ENCODE data around the gene KASH5. TPM values are rescaled to one million over a fixed set of nuclear protein-coding genes. Genes with fewer than 3 reads are reported as not detected.

Gene KASH5
- total and polyA plus RNA-seq, 2 donors (not counting 1 experiment from before 2014, with no cell fraction given), result 0.67 to 0.74 TPM

- H3K9me3 Mint-ChIP-seq (ENCODE audit: insufficient read depth), result no peaks in the 10 kb centered on the region
- peaks cover 43% of the 10 kb centered on the region for H3K4me1 Mint-ChIP-seq
- H3K4me3 Mint-ChIP-seq, result peak overlapping the region; percentile 61
- intact Hi-C loops (cut with micrococcal nuclease), result loop anchor here (2.0 to 5.0 kb wide), 3 partner anchors 37 to 163 kb away; partner anchors contain the start of genes CD37 and GFY
- Histone ChIP-seq H3K4me3 (ENCODE audit: control extremely low read depth in 1 of 5, extremely low read depth in 1 of 5, insufficient read depth in 1 of 5, low read depth in 2 of 5, low read length in 4 of 5) (peak overlapping the region in 2 of 5 experiments; percentile 1 to 32), H4K20me1 (ENCODE audit: control insufficient read depth, insufficient read depth, low read length, poor library complexity, severe bottlenecking) (no peaks in the 10 kb centered on the region), H3K4me1 (ENCODE audit: control insufficient read depth in 2 of 2, insufficient read depth in 2 of 2, low read length in 2 of 2) (peaks cover 21 to 46% of the 10 kb centered on the region in 2 donors), H3K9me3 (ENCODE audit: control extremely low read depth in 1 of 3, control insufficient read depth in 2 of 3, insufficient read depth in 1 of 3, low read length in 2 of 3) (peaks cover 0 to 6% (median 0%) of the 10 kb centered on the region in 3 donors), H3K9ac (ENCODE audit: low read length) (peak overlapping the region; percentile 48), H3K79me2 (ENCODE audit: control insufficient read depth, insufficient read depth, low read length) (no peaks in the 10 kb centered on the region), H3K27ac (ENCODE audit: low read length in 2 of 2) (peak overlapping the region; percentile 51 to 65), H3K36me3 (replicated peaks in 1 of 2; ENCODE audit: control extremely low read depth in 1 of 2, control insufficient read depth in 1 of 2, extremely low read depth in 1 of 2, insufficient read depth in 2 of 2, low read length in 1 of 2) (no peaks in the 10 kb centered on the region), H3K4me2 (replicated peaks; ENCODE audit: low read depth, low read length, poor library complexity, severe bottlenecking) (peak overlapping the region; percentile 62), H3K27me3 (replicated peaks in 1 of 4; ENCODE audit: control extremely low read depth in 1 of 4, control insufficient read depth in 3 of 4, insufficient read depth in 4 of 4, low read length in 3 of 4) (no peaks in the 10 kb centered on the region), H2AFZ (ENCODE audit: insufficient read depth, low read depth, low read length, poor library complexity, severe bottlenecking) (peak overlapping the region; percentile 65)
- ChIA-PET POLR2A (interaction anchor here (0.5 to 2.9 kb wide), 12 partner anchors 28 to 1117 kb away, joined by 3 to 18 read pairs (median 4); partner anchors contain the start of genes CD37, FLT3LG and TEAD2), CTCF (interaction anchor here (0.9 to 5.9 kb wide), 41 partner anchors 9 to 290 kb away, joined by 3 to 54 read pairs (median 7); partner anchors contain the start of genes ALDH16A1, CD37, FLT3LG and GFY)
- no peak for ATAC-seq (ENCODE audit: low read depth)
- TF ChIP-seq EZH2 (IDR thresholded peaks at IDR 0.05; ENCODE audit: borderline replicate concordance, insufficient read depth, low read depth, low read length, poor library complexity, severe bottlenecking), result no peak
- TF ChIP-seq CTCF (IDR thresholded peaks at IDR 0.05), result no peak
- WGBS (ENCODE audit: insufficient coverage), result 90% methylated on average over 24 of the region's 26 CpGs
- peak; percentile 35 for DNase-seq
- peak overlapping the region; percentile 92 for H3K27ac Mint-ChIP-seq
- no peaks in the 10 kb centered on the region for H3K27me3 Mint-ChIP-seq
These were observed 2.3 kb downstream of the KASH5 start for GRCh38 chr19:49390131-49390928.

Data from B cell (primary cell).